Prostate gland (tissue), 2 donors: ENCODE results near the gene FNDC7. TPM values are rescaled to one million over a fixed set of nuclear protein-coding genes. Genes with fewer than 3 reads are reported as not detected.

ENCODE experiments used
- DNase-seq: peaks from one replicate; pipeline ENCODE4 v3.0.0-alpha.2; 2019; ENCODE audit warnings: low spot score
- H3K27ac ChIP-seq, 2 donors: fragments of 200-600 bp; sonication (generic); 2 replicates each; pipeline ENCODE4 v1.5.1; 2017 to 2019
- H3K27me3 ChIP-seq: fragments of 200-600 bp; sonication (generic); replicated peaks from 2 replicates; pipeline ENCODE4 v1.5.1; 2019; ENCODE audit not compliant: insufficient read depth
- H3K36me3 ChIP-seq, 2 donors: fragments of 200-600 bp; sonication (generic); 1 replicate in 1 of 2; 2 replicates in 1 of 2; pipeline versions ENCODE4 v1.5.1 to v1.8.1; 2017 to 2019
- H3K4me1 ChIP-seq: fragments of 200-600 bp; sonication (generic); replicated peaks from 2 replicates; pipeline ENCODE4 v1.5.1; 2019
- H3K4me3 ChIP-seq, 2 donors: fragments of 200-600 bp; sonication (generic); 2 replicates each; pipeline ENCODE4 v1.5.1; 2017 to 2019
- H3K9me3 ChIP-seq: fragments of 200-600 bp; sonication (generic); 2 replicates; pipeline ENCODE4 v1.5.1; 2017
- CTCF ChIP-seq, 4 experiments: fragments of 200-600 bp in 2 of 4; fragments of 450-650 bp in 2 of 4; sonication (generic) in 2 of 4; IDR thresholded peaks; 1 replicate in 3 of 4; 2 replicates in 1 of 4; pipeline ENCODE4 v1.5.1; 2016 to 2019; ENCODE audit warnings: antibody characterized with exemption in 4 of 4, mild to moderate bottlenecking in 2 of 4, moderate library complexity in 2 of 4
- POLR2A ChIP-seq: fragments of 450-650 bp; IDR thresholded peaks from one replicate; pipeline ENCODE4 v1.6.1; 2016; ENCODE audit warnings: antibody characterized with exemption, mild to moderate bottlenecking
- POLR2AphosphoS5 ChIP-seq: sonication (generic); formaldehyde crosslinking; IDR thresholded peaks from one replicate; pipeline ENCODE4 v1.6.1; 2017; ENCODE audit warnings: antibody characterized with exemption
- WGBS: methylation state at CpG from one replicate; pipeline ENCODE4 v1.1.5; 2018; 5-methylcytosine and 5-hydroxymethylcytosine counted together
- intact Hi-C: fragments of 100-400 bp; cut with DNase I; formaldehyde crosslinking; loops from one replicate; pipeline ENCODE4 v1.14.2; 2022
- total RNA-seq, 2 donors: library from RNA; depleted of rRNA; stranded (reverse); fragments of >200 nt; gene quantifications; one replicate each; pipeline ENCODE4 v1.1.0, GENCODE V29; 2016

FNDC7 gene
- total RNA-seq, 2 donors from 2014 or later = 3.3 TPM; not detected in 1

- Histone ChIP-seq H3K4me1 (no peaks in the 10 kb centered on the region), H3K36me3 (no peaks in the 10 kb centered on the region), H3K9me3 (no peaks in the 10 kb centered on the region), H3K27me3 (no peaks in the 10 kb centered on the region), H3K4me3 (no peak overlapping the region), H3K27ac (peak overlapping the region in 1 of 2 donors; percentile 99)
- TF ChIP-seq POLR2AphosphoS5 (no peak), CTCF (IDR thresholded peaks at IDR 0.05) (no peak), POLR2A (no peak)
- 71% methylated on average over 3 of the region's 3 CpGs for WGBS
- no peak for DNase-seq
- intact Hi-C loops = loop anchor here (5.0 to 10.0 kb wide), 3 partner anchors 53 to 127 kb away; partner anchors contain the start of genes GPSM2 and PRPF38B
Measured at GRCh38 chr1:108747898-108748297, 35.2 kb downstream of the FNDC7 start.

- intact Hi-C loops = loop anchor here (5.0 to 10.0 kb wide), 3 partner anchors 54 to 126 kb away; partner anchors contain the start of genes GPSM2 and PRPF38B
- 84% methylated on average over 4 of the region's 4 CpGs for WGBS
- no peaks in the 10 kb centered on the region for H3K9me3 ChIP-seq
- no peak overlapping the region for H3K27ac ChIP-seq
- H3K4me3 ChIP-seq = no peak overlapping the region
- H3K27me3 ChIP-seq = no peaks in the 10 kb centered on the region
- no peak for DNase-seq
- H3K36me3 ChIP-seq = no peaks in the 10 kb centered on the region
- H3K4me1 ChIP-seq = no peaks in the 10 kb centered on the region
- no peak for TF ChIP-seq POLR2AphosphoS5
- no peak for TF ChIP-seq CTCF (IDR thresholded peaks at IDR 0.05)
- no peak for TF ChIP-seq POLR2A
Measured at GRCh38 chr1:108749081-108749480, 36.4 kb downstream of the FNDC7 start.

- TF ChIP-seq CTCF (IDR thresholded peaks at IDR 0.05) (no peak), POLR2AphosphoS5 (no peak), POLR2A (no peak)
- Histone ChIP-seq H3K9me3 (no peaks in the 10 kb centered on the region), H3K36me3 (no peaks in the 10 kb centered on the region), H3K27ac (no peak overlapping the region), H3K4me3 (no peak overlapping the region), H3K4me1 (no peaks in the 10 kb centered on the region), H3K27me3 (no peaks in the 10 kb centered on the region)
- DNase-seq = no peak
- WGBS = 45% methylated on average over 1 of the region's 1 CpG
- intact Hi-C loops = no loop called here
Measured at GRCh38 chr1:108750476-108751181, 37.9 kb downstream of the FNDC7 start.

GRCh38 chr1:108753363-108753762 lies 40.7 kb downstream of the FNDC7 start:
- no peaks in the 10 kb centered on the region for H3K9me3 ChIP-seq
- H3K4me1 ChIP-seq = no peaks in the 10 kb centered on the region
- TF ChIP-seq CTCF (IDR thresholded peaks at IDR 0.05) (no peak), POLR2AphosphoS5 (no peak), POLR2A (no peak)
- H3K4me3 ChIP-seq = no peak overlapping the region
- no peaks in the 10 kb centered on the region for H3K27me3 ChIP-seq
- WGBS = 93% methylated on average over 3 of the region's 3 CpGs
- DNase-seq = no peak
- no peaks in the 10 kb centered on the region for H3K36me3 ChIP-seq
- intact Hi-C loops = no loop called here
- no peak overlapping the region for H3K27ac ChIP-seq

- no peaks in the 10 kb centered on the region for H3K4me1 ChIP-seq
- intact Hi-C loops = no loop called here
- H3K27ac ChIP-seq = no peak overlapping the region
- H3K4me3 ChIP-seq = no peak overlapping the region
- H3K36me3 ChIP-seq = no peaks in the 10 kb centered on the region
- H3K9me3 ChIP-seq = no peaks in the 10 kb centered on the region
- DNase-seq = no peak
- H3K27me3 ChIP-seq = no peaks in the 10 kb centered on the region
- TF ChIP-seq POLR2AphosphoS5 = no peak
Measured at GRCh38 chr1:108758796-108759195, 46.1 kb downstream of the FNDC7 start.
